ENCODE measurements around the gene ASIC3.

The ASIC3 gene

DNA sequence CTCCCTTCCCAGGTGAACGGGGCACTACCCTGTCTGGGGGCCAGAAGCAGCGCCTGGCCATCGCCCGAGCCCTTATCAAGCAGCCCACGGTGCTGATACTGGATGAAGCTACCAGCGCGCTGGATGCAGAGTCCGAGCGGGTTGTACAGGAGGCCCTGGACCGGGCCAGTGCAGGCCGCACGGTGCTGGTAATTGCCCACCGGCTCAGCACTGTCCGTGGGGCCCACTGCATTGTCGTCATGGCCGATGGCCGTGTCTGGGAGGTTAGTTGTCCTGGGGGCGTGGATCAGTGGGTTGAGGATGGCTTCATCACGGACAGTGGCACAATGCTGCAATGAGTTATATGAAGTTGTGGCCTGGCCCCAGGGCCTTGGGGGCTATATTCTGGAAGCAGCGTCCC lies 4.4 kb upstream of the ASIC3 start:
- no peak overlapping the region for H3K9ac ChIP-seq (ENCODE audit: insufficient read length, low read depth)
- no peaks in the 10 kb centered on the region for H3K27me3 ChIP-seq (ENCODE audit: insufficient read depth, insufficient read length)
- DNase-seq (ENCODE audit: low read depth, low spot score): no peak
- H3K36me3 ChIP-seq (ENCODE audit: insufficient read depth, insufficient read length, low read length): peaks cover 43% of the 10 kb centered on the region
- H3K4me3 ChIP-seq (ENCODE audit: insufficient read length, low read depth): no peak overlapping the region
- peaks cover 5% of the 10 kb centered on the region for H3K4me1 ChIP-seq (ENCODE audit: insufficient read depth, insufficient read length)
- no peaks in the 10 kb centered on the region for H3K9me3 ChIP-seq (ENCODE audit: insufficient read depth, low read length)
- TF ChIP-seq YY1 (IDR thresholded peaks at IDR 0.05; ENCODE audit: insufficient read depth, insufficient read length): no peak
- TF ChIP-seq SUZ12 (IDR thresholded peaks at IDR 0.05; ENCODE audit: extremely low read depth, insufficient read depth, insufficient read length): no peak
- TF ChIP-seq ZNF274 (IDR thresholded peaks at IDR 0.05; ENCODE audit: low read depth, low read length): no peak

DNA sequence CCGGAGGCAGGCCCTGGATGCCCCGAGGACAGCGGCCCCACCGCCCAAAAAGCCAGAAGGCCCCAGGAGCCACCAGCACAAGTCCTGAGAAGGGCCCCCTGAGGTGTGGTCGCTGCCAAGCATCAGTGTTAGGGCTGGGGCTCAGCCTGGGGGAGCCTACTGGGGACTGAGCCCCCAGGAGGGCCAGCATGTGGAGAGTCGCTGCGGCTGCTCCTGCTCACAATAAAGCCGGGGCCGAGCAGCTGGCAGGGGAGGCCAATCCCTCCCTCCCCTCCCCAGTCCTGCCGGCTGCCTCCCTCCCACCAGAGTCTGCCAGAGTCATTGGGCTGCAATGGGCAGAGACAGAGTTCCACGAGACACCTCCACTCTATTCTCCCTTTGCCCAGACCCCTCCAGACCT lies 3.1 kb upstream of the ASIC3 start:
- H3K4me1 ChIP-seq (ENCODE audit: insufficient read depth, insufficient read length): peaks cover under 1% of the 10 kb centered on the region
- H3K36me3 ChIP-seq (ENCODE audit: insufficient read depth, insufficient read length, low read length): peaks cover 43% of the 10 kb centered on the region
- H3K9me3 ChIP-seq (ENCODE audit: insufficient read depth, low read length): no peaks in the 10 kb centered on the region
- H3K9ac ChIP-seq (ENCODE audit: insufficient read length, low read depth): no peak overlapping the region
- H3K4me3 ChIP-seq (ENCODE audit: insufficient read length, low read depth): no peak overlapping the region
- no peak for DNase-seq (ENCODE audit: low read depth, low spot score)
- TF ChIP-seq YY1 (IDR thresholded peaks at IDR 0.05; ENCODE audit: insufficient read depth, insufficient read length) (no peak), SUZ12 (IDR thresholded peaks at IDR 0.05; ENCODE audit: extremely low read depth, insufficient read depth, insufficient read length) (no peak), ZNF274 (IDR thresholded peaks at IDR 0.05; ENCODE audit: low read depth, low read length) (no peak)
- H3K27me3 ChIP-seq (ENCODE audit: insufficient read depth, insufficient read length): peaks cover 9% of the 10 kb centered on the region

DNA sequence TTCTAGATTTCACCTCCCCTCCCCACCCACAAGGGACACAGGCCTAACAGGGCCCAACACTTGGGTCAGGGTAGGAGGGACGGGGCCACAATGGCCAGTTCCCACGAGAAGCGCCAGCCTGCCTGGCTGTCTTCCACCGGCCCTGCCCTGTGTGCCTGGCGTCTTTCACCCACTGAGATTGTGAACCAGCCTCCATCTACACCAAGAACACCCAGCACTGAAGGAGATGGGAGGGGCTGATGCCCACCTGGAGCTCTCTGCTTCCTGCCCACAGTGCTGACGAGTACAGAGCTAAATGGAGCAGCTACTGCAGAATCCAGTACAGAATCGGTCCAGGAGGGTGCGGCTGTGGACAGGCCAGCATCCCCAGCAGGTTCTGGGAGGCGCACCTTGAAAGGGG lies 2.4 kb upstream of the ASIC3 start:
- H3K36me3 ChIP-seq (ENCODE audit: insufficient read depth, insufficient read length, low read length): peaks cover 43% of the 10 kb centered on the region
- no peak overlapping the region for H3K4me3 ChIP-seq (ENCODE audit: insufficient read length, low read depth)
- H3K9me3 ChIP-seq (ENCODE audit: insufficient read depth, low read length): no peaks in the 10 kb centered on the region
- H3K4me1 ChIP-seq (ENCODE audit: insufficient read depth, insufficient read length): peaks cover 3% of the 10 kb centered on the region
- peaks cover 16% of the 10 kb centered on the region for H3K27me3 ChIP-seq (ENCODE audit: insufficient read depth, insufficient read length)
- no peak overlapping the region for H3K9ac ChIP-seq (ENCODE audit: insufficient read length, low read depth)
- no peak for TF ChIP-seq YY1 (IDR thresholded peaks at IDR 0.05; ENCODE audit: insufficient read depth, insufficient read length)
- TF ChIP-seq SUZ12 (IDR thresholded peaks at IDR 0.05; ENCODE audit: extremely low read depth, insufficient read depth, insufficient read length): no peak
- TF ChIP-seq ZNF274 (IDR thresholded peaks at IDR 0.05; ENCODE audit: low read depth, low read length): no peak
- no peak for DNase-seq (ENCODE audit: low read depth, low spot score)

DNA sequence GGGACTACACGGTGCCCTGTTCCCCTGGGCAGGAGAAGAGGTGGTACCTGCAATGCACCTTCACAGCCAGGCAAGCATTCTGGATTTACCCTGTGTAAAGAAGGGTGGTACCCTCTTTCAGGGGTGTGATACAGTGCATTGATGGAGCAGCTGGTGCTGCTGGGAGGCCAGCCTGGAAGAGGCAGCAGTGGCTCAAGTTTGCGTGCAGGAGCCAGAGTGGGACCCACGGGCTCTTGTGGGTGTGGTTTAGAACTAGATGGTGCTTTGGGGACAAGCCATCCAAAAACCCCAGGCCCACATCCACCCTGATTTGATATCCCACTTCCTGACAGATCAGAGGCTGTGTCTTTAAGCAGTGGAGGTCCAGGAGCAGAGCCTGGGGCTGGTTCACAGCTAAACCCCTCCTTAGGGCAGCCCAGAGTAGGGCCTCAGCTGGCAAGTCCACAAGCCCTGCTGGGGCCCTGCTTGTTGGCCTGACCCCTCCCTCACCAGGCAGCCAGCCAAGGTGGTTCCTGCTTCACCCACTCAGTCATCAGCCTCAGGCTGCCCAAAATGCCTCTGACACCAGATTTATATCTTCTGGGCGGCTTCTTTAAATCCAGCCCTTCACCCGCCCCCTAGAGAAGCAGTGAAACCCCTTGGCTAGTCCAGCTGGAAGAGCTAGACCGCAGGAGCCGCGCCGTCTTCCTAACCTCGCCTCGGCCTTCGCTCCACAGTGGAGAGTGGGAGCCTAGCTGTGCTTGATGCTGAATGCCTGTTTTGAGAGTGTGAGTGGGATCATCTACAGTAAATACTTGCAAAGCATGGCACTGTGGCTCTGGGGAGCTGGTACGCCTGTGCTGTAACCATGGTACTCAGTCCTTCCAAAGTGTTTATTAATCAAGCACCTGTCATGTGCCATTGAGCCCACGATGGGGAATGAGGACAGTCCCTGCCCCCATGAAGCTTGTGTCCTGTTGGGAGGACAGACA lies 1.4 kb upstream of the ASIC3 start:
- H3K36me3 ChIP-seq (ENCODE audit: insufficient read depth, insufficient read length, low read length): peaks cover 35% of the 10 kb centered on the region
- peaks cover 3% of the 10 kb centered on the region for H3K4me1 ChIP-seq (ENCODE audit: insufficient read depth, insufficient read length)
- no peak overlapping the region for H3K4me3 ChIP-seq (ENCODE audit: insufficient read length, low read depth)
- H3K9me3 ChIP-seq (ENCODE audit: insufficient read depth, low read length): no peaks in the 10 kb centered on the region
- no peak for DNase-seq (ENCODE audit: low read depth, low spot score)
- TF ChIP-seq ZNF274 (IDR thresholded peaks at IDR 0.05; ENCODE audit: low read depth, low read length) (no peak), SUZ12 (IDR thresholded peaks at IDR 0.05; ENCODE audit: extremely low read depth, insufficient read depth, insufficient read length) (no peak), YY1 (IDR thresholded peaks at IDR 0.05; ENCODE audit: insufficient read depth, insufficient read length) (no peak)
- peaks cover 20% of the 10 kb centered on the region for H3K27me3 ChIP-seq (ENCODE audit: insufficient read depth, insufficient read length)
- no peak overlapping the region for H3K9ac ChIP-seq (ENCODE audit: insufficient read length, low read depth)

DNA sequence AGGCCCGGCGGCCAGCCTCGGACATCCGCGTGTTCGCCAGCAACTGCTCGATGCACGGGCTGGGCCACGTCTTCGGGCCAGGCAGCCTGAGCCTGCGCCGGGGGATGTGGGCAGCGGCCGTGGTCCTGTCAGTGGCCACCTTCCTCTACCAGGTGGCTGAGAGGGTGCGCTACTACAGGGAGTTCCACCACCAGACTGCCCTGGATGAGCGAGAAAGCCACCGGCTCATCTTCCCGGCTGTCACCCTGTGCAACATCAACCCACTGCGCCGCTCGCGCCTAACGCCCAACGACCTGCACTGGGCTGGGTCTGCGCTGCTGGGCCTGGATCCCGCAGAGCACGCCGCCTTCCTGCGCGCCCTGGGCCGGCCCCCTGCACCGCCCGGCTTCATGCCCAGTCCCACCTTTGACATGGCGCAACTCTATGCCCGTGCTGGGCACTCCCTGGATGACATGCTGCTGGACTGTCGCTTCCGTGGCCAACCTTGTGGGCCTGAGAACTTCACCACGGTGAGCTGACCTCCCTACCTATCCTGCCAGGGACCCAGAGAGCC lies 656 bp downstream of the ASIC3 start:
- Histone ChIP-seq H3K9ac (ENCODE audit: insufficient read length, low read depth) (no peak overlapping the region), H3K4me1 (ENCODE audit: insufficient read depth, insufficient read length) (peaks cover 3% of the 10 kb centered on the region), H3K27me3 (ENCODE audit: insufficient read depth, insufficient read length) (peaks cover 26% of the 10 kb centered on the region), H3K4me3 (ENCODE audit: insufficient read length, low read depth) (no peak overlapping the region), H3K36me3 (ENCODE audit: insufficient read depth, insufficient read length, low read length) (peaks cover 21% of the 10 kb centered on the region), H3K9me3 (ENCODE audit: insufficient read depth, low read length) (no peaks in the 10 kb centered on the region)
- TF ChIP-seq SUZ12 (IDR thresholded peaks at IDR 0.05; ENCODE audit: extremely low read depth, insufficient read depth, insufficient read length): no peak
- TF ChIP-seq ZNF274 (IDR thresholded peaks at IDR 0.05; ENCODE audit: low read depth, low read length): no peak
- TF ChIP-seq YY1 (IDR thresholded peaks at IDR 0.05; ENCODE audit: insufficient read depth, insufficient read length): no peak
- DNase-seq (ENCODE audit: low read depth, low spot score): no peak

DNA sequence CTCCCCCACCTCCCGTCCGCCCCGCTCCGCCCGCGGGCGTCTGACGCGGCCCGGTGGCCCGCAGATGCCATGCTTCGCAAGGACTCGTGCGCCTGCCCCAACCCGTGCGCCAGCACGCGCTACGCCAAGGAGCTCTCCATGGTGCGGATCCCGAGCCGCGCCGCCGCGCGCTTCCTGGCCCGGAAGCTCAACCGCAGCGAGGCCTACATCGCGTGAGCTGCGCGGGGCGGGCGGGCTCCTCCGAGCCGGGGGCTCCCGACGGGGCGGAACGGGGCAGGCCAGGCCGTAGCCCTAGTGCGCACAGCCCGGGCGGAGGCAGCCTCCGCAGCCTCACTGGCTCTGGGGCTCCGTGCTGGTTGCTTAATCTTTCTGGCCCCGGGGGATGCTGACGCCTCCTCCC lies 2.8 kb downstream of the ASIC3 start:
- peaks cover 29% of the 10 kb centered on the region for H3K27me3 ChIP-seq (ENCODE audit: insufficient read depth, insufficient read length)
- H3K36me3 ChIP-seq (ENCODE audit: insufficient read depth, insufficient read length, low read length): peaks cover 11% of the 10 kb centered on the region
- peaks cover 8% of the 10 kb centered on the region for H3K4me1 ChIP-seq (ENCODE audit: insufficient read depth, insufficient read length)
- TF ChIP-seq YY1 (IDR thresholded peaks at IDR 0.05; ENCODE audit: insufficient read depth, insufficient read length) (no peak), SUZ12 (IDR thresholded peaks at IDR 0.05; ENCODE audit: extremely low read depth, insufficient read depth, insufficient read length) (no peak), ZNF274 (IDR thresholded peaks at IDR 0.05; ENCODE audit: low read depth, low read length) (no peak)
- H3K9me3 ChIP-seq (ENCODE audit: insufficient read depth, low read length): no peaks in the 10 kb centered on the region
- peak overlapping the region; percentile 21 for H3K9ac ChIP-seq (ENCODE audit: insufficient read length, low read depth)
- H3K4me3 ChIP-seq (ENCODE audit: insufficient read length, low read depth): no peak overlapping the region
- peak; percentile 83 for DNase-seq (ENCODE audit: low read depth, low spot score)

DNA sequence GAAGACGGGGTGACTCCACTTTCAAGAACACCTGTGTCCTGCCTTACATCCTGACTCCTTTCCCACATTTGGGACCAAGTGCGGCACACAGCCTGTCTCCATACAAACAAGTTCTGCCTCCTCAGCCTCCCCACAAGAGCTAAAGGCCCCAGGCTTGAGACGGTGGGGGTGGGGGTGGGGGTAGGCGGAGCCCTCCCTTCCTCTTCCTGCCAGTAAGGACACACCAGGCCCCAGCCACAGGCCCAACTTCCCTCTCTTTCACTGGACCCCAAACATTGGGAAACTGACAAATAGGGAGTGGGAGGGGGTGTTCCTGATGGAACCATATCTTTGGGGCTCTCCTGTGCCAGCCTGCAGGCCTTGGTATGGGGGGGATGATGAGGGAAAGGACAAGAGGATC lies 4.8 kb downstream of the ASIC3 start:
- peaks cover 15% of the 10 kb centered on the region for H3K4me1 ChIP-seq (ENCODE audit: insufficient read depth, insufficient read length)
- DNase-seq (ENCODE audit: low read depth, low spot score): no peak
- peaks cover 5% of the 10 kb centered on the region for H3K36me3 ChIP-seq (ENCODE audit: insufficient read depth, insufficient read length, low read length)
- no peaks in the 10 kb centered on the region for H3K9me3 ChIP-seq (ENCODE audit: insufficient read depth, low read length)
- no peak overlapping the region for H3K4me3 ChIP-seq (ENCODE audit: insufficient read length, low read depth)
- H3K27me3 ChIP-seq (ENCODE audit: insufficient read depth, insufficient read length): peaks cover 34% of the 10 kb centered on the region
- no peak for TF ChIP-seq SUZ12 (IDR thresholded peaks at IDR 0.05; ENCODE audit: extremely low read depth, insufficient read depth, insufficient read length)
- no peak overlapping the region for H3K9ac ChIP-seq (ENCODE audit: insufficient read length, low read depth)

Measured in NT2/D1 (cell line).